ENCODE measurements around the gene PWP1.
"Not testable (repeated sequence)": the region's sequence is repeated elsewhere in the genome, so short reads cannot be mapped to it uniquely, and the experiment has no call there.

PWP1 gene

GRCh38 chr12:107684029-107684795 lies 1.4 kb upstream of the PWP1 start:
- Mint-ChIP-seq H3K27ac (peak overlapping the region; percentile 99), H3K27me3 (peaks cover 3% of the 10 kb centered on the region), H3K36me3 (ENCODE audit: low read depth) (peaks cover 30% of the 10 kb centered on the region), H3K9me3 (no peaks in the 10 kb centered on the region), H3K4me3 (peak overlapping the region; percentile 99), H3K4me1 (ENCODE audit: low read depth) (peaks cover 25% of the 10 kb centered on the region)

GRCh38 chr12:107684990-107685359 lies 624 bp upstream of the PWP1 start:
- H3K27me3 Mint-ChIP-seq = peaks cover 3% of the 10 kb centered on the region
- peak overlapping the region; percentile 99 for H3K4me3 Mint-ChIP-seq
- peaks cover 37% of the 10 kb centered on the region for H3K36me3 Mint-ChIP-seq (ENCODE audit: low read depth)
- H3K9me3 Mint-ChIP-seq = no peaks in the 10 kb centered on the region
- peaks cover 25% of the 10 kb centered on the region for H3K4me1 Mint-ChIP-seq (ENCODE audit: low read depth)
- H3K27ac Mint-ChIP-seq = peak overlapping the region; percentile 99

GRCh38 chr12:107695772-107696171 lies 10.2 kb downstream of the PWP1 start:
- H3K9me3 Mint-ChIP-seq; H3K27me3 Mint-ChIP-seq; H3K4me1 Mint-ChIP-seq (ENCODE audit: low read depth); H3K27ac Mint-ChIP-seq; H3K4me3 Mint-ChIP-seq: not testable (repeated sequence)
- peaks cover 80% of the 10 kb centered on the region for H3K36me3 Mint-ChIP-seq (ENCODE audit: low read depth)

GRCh38 chr12:107702106-107702505 lies 16.5 kb downstream of the PWP1 start:
- Mint-ChIP-seq H3K27ac (no peak overlapping the region), H3K36me3 (ENCODE audit: low read depth) (peaks cover 90% of the 10 kb centered on the region), H3K4me3 (no peak overlapping the region)

DNA sequence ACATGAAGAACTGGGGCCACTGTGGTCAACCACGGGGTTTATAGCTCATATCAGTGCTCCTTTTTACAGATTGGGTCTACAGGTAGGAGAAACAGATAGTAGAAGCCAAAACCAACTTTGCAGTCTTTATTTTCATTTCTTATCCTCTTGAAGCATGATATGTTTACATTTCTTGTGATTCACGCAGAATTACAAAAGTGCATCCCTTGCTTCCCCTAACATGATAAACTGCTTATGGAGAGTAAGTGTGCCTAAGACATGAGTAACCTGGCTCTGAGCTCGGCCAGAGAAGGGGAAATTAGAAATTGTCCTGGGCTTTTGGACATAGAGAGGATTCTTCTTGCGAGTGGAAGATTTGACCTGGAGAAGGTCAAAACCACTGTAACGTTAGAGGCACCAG lies 18.4 kb downstream of the PWP1 start:
- Mint-ChIP-seq H3K27me3 (no peaks in the 10 kb centered on the region), H3K27ac (no peak overlapping the region), H3K9me3 (peaks cover 7% of the 10 kb centered on the region), H3K36me3 (ENCODE audit: low read depth) (peaks cover 93% of the 10 kb centered on the region), H3K4me1 (ENCODE audit: low read depth) (peaks cover 6% of the 10 kb centered on the region), H3K4me3 (no peak overlapping the region)

More at GRCh38 chr12:107702106-107702505, 16.5 kb downstream of the PWP1 start:
- no peaks in the 10 kb centered on the region for H3K27me3 Mint-ChIP-seq
- H3K4me1 Mint-ChIP-seq (ENCODE audit: low read depth) = peaks cover 2% of the 10 kb centered on the region
- peaks cover 7% of the 10 kb centered on the region for H3K9me3 Mint-ChIP-seq

DNA sequence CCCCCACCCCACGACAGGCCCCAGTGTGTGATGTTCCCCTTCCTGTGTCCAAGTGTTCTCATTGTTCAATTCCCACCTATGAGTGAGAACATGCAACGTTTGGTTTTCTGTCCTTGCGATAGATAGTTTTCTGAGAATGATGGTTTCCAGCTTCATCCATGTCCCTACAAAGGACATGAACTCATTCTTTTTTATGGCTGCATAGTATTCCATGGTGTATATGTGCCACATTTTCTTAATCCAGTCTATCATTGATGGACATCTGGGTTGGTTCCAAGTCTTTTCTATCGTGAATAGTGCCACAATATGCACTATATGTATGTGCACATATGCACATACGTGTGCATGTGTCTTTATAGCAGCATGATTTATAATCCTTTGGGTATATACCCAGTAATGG lies 19.9 kb downstream of the PWP1 start:
- H3K27me3 Mint-ChIP-seq; H3K4me1 Mint-ChIP-seq (ENCODE audit: low read depth); H3K9me3 Mint-ChIP-seq; H3K27ac Mint-ChIP-seq; H3K4me3 Mint-ChIP-seq: not testable (repeated sequence)
- H3K36me3 Mint-ChIP-seq (ENCODE audit: low read depth) = peaks cover 89% of the 10 kb centered on the region

GRCh38 chr12:107715780-107716179 lies 30.2 kb downstream of the PWP1 start:
- no peaks in the 10 kb centered on the region for H3K9me3 Mint-ChIP-seq
- H3K4me3 Mint-ChIP-seq = no peak overlapping the region
- H3K27ac Mint-ChIP-seq = no peak overlapping the region
- H3K36me3 Mint-ChIP-seq (ENCODE audit: low read depth) = peaks cover 62% of the 10 kb centered on the region
- no peaks in the 10 kb centered on the region for H3K27me3 Mint-ChIP-seq
- H3K4me1 Mint-ChIP-seq (ENCODE audit: low read depth) = no peaks in the 10 kb centered on the region

- Mint-ChIP-seq H3K9me3 (peaks cover 5% of the 10 kb centered on the region), H3K27me3 (no peaks in the 10 kb centered on the region), H3K36me3 (ENCODE audit: low read depth) (peaks cover 51% of the 10 kb centered on the region), H3K4me3 (no peak overlapping the region), H3K27ac (no peak overlapping the region), H3K4me1 (ENCODE audit: low read depth) (no peaks in the 10 kb centered on the region)
Observed at GRCh38 chr12:107718606-107719005, 33.0 kb downstream of the PWP1 start.

DNA sequence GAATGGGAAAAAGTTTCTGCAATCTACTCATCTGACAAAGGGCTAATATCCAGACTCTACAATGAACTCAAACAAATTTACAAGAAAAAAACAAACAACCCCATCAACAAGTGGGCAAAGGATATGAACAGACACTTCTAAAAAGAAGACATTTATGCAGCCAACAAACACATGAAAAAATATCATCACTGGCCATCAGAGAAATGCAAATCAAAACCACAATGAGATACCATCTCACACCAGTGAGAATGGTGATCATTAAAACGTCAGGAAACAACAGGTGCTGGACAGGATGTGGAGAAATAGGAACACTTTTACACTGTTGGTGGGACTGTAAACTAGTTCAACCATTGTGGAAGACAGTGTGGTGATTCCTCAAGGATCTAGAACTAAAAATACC lies 41.7 kb downstream of the PWP1 start:
- not testable (repeated sequence) for H3K4me1 Mint-ChIP-seq (ENCODE audit: low read depth); H3K36me3 Mint-ChIP-seq (ENCODE audit: low read depth); H3K27me3 Mint-ChIP-seq; H3K4me3 Mint-ChIP-seq; H3K9me3 Mint-ChIP-seq; H3K27ac Mint-ChIP-seq

DNA sequence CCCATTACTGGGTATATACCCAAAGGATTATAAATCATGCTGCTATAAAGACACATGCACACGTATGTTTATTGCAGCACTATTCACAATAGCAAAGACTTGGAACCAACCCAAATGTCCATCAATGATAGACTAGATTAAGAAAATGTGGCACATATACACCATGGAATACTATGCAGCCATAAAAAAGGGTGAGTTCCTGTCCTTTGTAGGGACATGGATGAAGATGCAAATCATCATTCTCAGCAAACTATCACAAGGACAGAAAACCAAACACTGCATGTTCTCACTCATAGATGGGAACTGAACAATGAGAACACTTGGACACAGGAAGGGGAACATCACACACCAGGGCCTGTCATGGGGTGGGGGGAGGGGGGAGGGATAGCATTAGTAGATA lies 42.1 kb downstream of the PWP1 start:
- not testable (repeated sequence) for H3K27ac Mint-ChIP-seq

DNA sequence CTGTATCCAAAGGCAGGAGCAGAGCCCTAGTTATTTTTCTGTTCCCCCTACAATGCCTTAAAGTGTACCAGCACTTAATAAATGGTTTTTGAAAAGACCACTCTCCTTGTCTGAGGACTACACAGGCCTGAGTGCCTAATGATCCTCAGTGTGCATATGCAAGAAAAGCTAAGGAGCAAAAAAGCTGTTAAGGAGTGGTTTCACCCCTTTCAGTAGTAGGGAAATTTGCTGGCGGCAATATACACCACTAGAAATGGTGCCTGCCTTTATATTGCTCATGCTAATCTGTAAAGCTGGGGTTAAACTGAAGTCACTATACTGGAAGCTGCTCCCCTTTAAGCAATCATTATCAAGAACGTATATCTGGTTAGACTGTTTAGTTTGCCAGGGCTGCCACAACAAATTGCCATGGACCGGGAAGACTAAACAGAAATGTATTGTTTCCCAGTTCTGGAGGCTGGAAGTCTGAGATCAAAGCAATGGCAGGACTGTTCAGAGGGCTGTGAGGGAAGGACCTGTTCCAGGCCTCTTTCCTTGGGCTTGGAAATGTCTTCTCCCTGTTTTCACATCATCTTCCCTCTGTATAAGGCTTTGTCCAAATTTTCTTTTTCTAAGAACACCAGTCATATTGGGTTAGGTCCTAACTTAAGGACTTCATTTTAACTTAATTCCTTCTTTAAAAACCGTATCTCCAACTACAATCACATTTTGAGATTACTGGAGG lies 45.2 kb downstream of the PWP1 start:
- Mint-ChIP-seq H3K27me3 (no peaks in the 10 kb centered on the region), H3K9me3 (no peaks in the 10 kb centered on the region), H3K4me3 (no peak overlapping the region), H3K4me1 (ENCODE audit: low read depth) (peaks cover 8% of the 10 kb centered on the region), H3K27ac (no peak overlapping the region), H3K36me3 (ENCODE audit: low read depth) (peaks cover 24% of the 10 kb centered on the region)

More for the DNA sequence above, 42.1 kb downstream of the PWP1 start:
- not testable (repeated sequence) for H3K4me3 Mint-ChIP-seq; H3K4me1 Mint-ChIP-seq (ENCODE audit: low read depth); H3K36me3 Mint-ChIP-seq (ENCODE audit: low read depth); H3K27me3 Mint-ChIP-seq; H3K9me3 Mint-ChIP-seq

DNA sequence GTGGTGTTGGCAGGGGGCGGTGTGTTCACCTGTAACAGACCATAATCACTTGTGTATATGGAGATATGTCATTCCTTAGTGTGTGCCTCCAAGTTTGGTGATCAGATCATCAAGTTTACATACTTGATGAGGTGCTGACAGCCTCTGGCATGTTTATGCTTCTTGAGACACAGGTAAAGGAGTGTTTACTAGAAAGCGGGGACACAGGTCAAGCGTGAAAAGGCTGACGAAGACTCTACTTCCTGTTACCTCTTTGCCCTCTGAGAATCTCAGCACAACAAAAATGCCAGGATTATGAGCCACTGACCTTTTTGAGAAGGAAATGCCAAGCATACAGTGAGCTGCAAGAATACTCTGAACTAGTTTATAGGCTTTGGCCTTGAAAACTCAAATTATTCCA lies 45.8 kb downstream of the PWP1 start:
- H3K4me1 Mint-ChIP-seq (ENCODE audit: low read depth) = peaks cover 10% of the 10 kb centered on the region

GRCh38 chr12:107732365-107732764 lies 46.8 kb downstream of the PWP1 start:
- H3K4me3 Mint-ChIP-seq = no peak overlapping the region
- H3K4me1 Mint-ChIP-seq (ENCODE audit: low read depth) = peaks cover 17% of the 10 kb centered on the region
- no peaks in the 10 kb centered on the region for H3K27me3 Mint-ChIP-seq
- H3K9me3 Mint-ChIP-seq = no peaks in the 10 kb centered on the region
- H3K36me3 Mint-ChIP-seq (ENCODE audit: low read depth) = peaks cover 38% of the 10 kb centered on the region
- H3K27ac Mint-ChIP-seq = peak overlapping the region; percentile 40

More for the DNA sequence above, 45.8 kb downstream of the PWP1 start:
- Mint-ChIP-seq H3K4me3 (no peak overlapping the region), H3K27me3 (no peaks in the 10 kb centered on the region), H3K27ac (no peak overlapping the region), H3K36me3 (ENCODE audit: low read depth) (peaks cover 29% of the 10 kb centered on the region), H3K9me3 (no peaks in the 10 kb centered on the region)

- H3K27ac Mint-ChIP-seq = no peak overlapping the region
- H3K36me3 Mint-ChIP-seq (ENCODE audit: low read depth) = peaks cover 56% of the 10 kb centered on the region
Observed at GRCh38 chr12:107734139-107734538, 48.5 kb downstream of the PWP1 start.

DNA sequence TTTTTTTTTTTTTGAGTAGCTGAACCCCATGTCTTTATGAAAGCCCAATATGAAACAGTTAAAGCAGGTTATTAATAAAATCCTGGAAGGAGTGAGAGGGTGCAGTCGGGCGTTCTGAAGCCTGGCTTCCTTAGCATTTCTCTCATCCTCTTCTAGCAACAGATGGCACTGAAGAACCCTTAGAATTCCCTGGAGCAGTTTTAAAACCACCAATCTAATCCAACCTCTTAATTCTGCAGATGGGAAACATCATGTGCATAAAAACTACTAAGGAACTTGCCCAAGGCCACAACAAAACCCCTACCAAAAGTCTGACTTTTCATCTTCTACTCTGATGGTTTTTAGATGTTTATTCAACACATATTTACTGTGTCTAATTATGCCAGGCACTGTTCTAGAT lies 50.2 kb downstream of the PWP1 start:
- Mint-ChIP-seq H3K27me3 (no peaks in the 10 kb centered on the region), H3K36me3 (ENCODE audit: low read depth) (peaks cover 69% of the 10 kb centered on the region), H3K4me3 (no peak overlapping the region), H3K4me1 (ENCODE audit: low read depth) (peaks cover 27% of the 10 kb centered on the region), H3K9me3 (no peaks in the 10 kb centered on the region), H3K27ac (no peak overlapping the region)

More at GRCh38 chr12:107734139-107734538, 48.5 kb downstream of the PWP1 start:
- H3K27me3 Mint-ChIP-seq = no peaks in the 10 kb centered on the region
- peaks cover 27% of the 10 kb centered on the region for H3K4me1 Mint-ChIP-seq (ENCODE audit: low read depth)
- H3K9me3 Mint-ChIP-seq = no peaks in the 10 kb centered on the region
- H3K4me3 Mint-ChIP-seq = no peak overlapping the region

Measured in stimulated activated naive CD8-positive, alpha-beta T cell treated with anti-CD3 and anti-CD28 coated beads, Interleukin-15, Interleukin-2, amounts not matched to agents 100 ng/mL and 50 ng/mL, for 24 hours (primary cell).